ENCODE data around the gene ATP9A.

- no peak for TF ChIP-seq POLR2A (IDR thresholded peaks at IDR 0.05; ENCODE audit: low read depth, low read length)
- TF ChIP-seq RAD21 (IDR thresholded peaks at IDR 0.05; ENCODE audit: low read length), result no peak
- TF ChIP-seq CTCF (conservative IDR thresholded peaks at IDR 0.05; ENCODE audit: low read depth, low read length), result no peak
- TF ChIP-seq SMC3 (IDR thresholded peaks at IDR 0.05; ENCODE audit: low read depth, low read length), result no peak
- no peak for TF ChIP-seq MXI1 (IDR thresholded peaks at IDR 0.05; ENCODE audit: borderline replicate concordance, low read depth, low read length)
- TF ChIP-seq BHLHE40 (IDR thresholded peaks at IDR 0.05; ENCODE audit: low read depth, low read length), result no peak
- no peak for TF ChIP-seq ELK1 (IDR thresholded peaks at IDR 0.05; ENCODE audit: borderline replicate concordance, low read depth, low read length)
- TF ChIP-seq USF2 (IDR thresholded peaks at IDR 0.05; ENCODE audit: low read depth, low read length), result no peak
- no peak for TF ChIP-seq MAZ (IDR thresholded peaks at IDR 0.05; ENCODE audit: borderline replicate concordance, low read depth, low read length)
Measured at GRCh38 chr20:51803148-51803854, 35.1 kb upstream of the ATP9A start.
